Stimulated activated CD4-positive, alpha-beta T cell treated with anti-CD3 and anti-CD28 coated beads, Interleukin-4, amount 100 ng/mL, for 48 hours (primary cell): ENCODE measurements around the gene STX3.

Experiments used
- DNase-seq, 2 donors: peaks; one replicate each; pipeline ENCODE4 v3.0.0-alpha.2; 2020; ENCODE audit warnings: low read depth in 2 of 2

STX3 gene

DNA sequence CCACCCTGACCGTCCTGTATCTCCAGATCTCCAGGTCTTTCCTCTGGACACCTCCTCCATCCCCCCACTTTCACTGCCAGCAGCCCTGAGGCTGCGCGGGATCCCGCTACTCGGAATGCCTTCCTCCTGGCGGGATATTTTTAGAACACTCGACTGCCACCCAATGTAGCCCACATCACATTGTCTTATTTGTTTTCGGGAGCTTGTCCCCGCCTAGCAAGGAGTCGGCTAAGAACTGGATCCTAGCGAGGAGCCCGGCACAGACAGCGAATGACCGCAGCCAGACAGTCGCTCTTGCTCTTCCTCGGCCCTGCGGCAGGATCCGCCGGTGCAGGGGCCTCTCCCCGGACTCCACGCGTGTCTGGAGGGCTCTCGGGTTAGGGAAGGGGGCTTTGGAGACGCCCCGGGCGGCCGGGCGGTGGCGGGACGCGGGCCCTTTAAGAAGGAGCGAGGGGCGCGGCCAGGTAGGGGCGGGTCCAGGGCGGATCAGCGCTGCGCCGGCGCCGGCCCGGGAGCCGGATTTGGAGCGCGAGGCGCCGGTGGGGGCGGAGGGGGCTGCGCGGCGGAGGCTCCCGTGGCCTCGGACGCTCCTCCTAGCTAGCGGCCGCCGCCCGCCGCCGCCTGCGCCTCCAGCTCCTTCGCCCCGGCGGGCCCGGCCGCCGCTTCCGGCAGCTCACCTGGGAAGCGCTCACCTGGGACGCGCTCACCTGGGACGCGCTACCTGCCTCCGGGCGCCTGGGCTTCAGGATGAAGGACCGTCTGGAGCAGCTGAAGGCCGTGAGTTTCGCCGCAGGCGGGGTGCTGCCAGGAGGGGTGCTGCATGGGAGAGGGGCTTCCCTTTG lies at the start of gene STX3:
Gene STX3, plus strand, starts transcription at position 518 of the 842 bp plus-strand sequence. Its CDS starts 230 bp downstream, at position 748.
- DNase-seq, result peak; percentile 46 to 60

DNA sequence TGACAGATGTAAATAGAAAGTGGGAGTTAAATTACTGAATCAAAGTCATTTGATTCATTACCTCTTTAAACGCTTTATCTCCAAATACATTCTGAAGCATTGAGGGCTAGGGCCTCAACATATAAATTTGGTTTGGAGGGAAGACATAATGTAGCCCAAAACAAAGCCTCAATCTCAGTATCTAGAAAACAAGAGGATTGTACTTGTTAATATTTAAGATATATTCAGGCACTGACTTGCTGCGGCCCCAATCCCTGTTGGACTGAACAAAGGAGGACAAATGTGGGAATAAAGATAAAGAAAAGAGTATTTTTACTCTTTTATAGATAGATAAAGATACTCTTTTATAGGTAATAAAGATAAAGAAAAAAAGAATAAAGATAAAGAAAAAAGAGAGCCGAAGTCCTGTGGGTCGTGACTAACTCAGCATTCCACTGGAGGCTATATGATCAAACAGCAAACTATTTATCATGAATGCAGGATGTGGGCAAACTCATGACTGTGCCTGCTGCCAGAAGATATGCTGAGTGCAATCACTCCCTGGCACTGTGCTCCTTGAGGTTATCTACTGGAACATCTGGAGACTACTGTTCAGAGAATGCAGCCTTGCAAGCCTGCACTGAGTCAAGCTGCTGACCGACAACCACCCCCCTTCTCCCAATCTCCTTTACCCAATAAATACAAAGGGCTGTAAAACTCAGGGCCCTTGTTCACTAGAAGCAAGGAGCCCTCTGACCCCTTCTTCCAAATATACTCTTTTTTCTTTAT lies 48.5 kb upstream of the STX3 start:
- no peak for DNase-seq

DNA sequence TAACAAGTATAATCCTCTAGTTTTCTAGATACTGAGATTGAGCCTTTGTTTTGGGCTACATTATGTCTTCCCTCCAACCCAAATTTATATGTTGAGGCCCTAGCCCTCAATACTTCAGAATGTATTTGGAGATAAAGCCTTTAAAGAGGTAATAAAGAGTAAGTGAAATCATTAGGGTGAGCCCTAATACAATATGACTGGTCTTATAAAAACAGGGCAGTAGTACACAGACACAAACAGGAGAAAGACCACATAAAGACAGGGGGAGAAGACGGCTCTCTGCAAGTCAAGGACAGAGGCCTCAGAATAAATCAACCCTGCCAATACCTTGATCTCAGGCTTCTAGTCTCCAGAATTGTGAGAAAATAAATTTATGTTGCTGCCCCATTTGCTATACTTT lies 47.8 kb upstream of the STX3 start:
- no peak for DNase-seq

- DNase-seq, result no peak
Observed at GRCh38 chr11:59708537-59708936, 46.6 kb upstream of the STX3 start.

GRCh38 chr11:59710136-59710847 lies 44.9 kb upstream of the STX3 start:
- no peak for DNase-seq

DNA sequence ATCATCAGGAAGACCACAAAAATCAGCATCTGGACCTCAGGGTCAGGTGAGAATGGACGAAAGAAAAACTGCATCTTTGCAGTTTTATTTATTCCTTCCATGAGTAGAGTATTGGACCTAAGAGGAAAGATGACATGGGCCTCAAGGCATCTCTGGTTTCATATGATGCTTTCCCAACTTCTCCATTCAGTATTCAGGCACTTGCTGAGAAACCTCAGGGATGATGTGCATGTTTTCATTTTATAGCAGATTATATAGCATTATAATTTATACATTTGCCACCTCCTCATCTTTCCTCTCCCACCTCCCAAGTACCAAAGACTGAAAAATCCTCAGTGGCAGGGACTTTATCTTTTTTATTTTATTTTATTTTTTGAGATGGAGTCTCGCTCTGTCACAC lies 41.4 kb upstream of the STX3 start, which contains the start of gene OR10V1:
Gene OR10V1, minus strand, starts transcription at position 101 of the 400 bp plus-strand sequence. Its CDS starts 0 bp downstream, at position 101.
- DNase-seq, result no peak

DNA sequence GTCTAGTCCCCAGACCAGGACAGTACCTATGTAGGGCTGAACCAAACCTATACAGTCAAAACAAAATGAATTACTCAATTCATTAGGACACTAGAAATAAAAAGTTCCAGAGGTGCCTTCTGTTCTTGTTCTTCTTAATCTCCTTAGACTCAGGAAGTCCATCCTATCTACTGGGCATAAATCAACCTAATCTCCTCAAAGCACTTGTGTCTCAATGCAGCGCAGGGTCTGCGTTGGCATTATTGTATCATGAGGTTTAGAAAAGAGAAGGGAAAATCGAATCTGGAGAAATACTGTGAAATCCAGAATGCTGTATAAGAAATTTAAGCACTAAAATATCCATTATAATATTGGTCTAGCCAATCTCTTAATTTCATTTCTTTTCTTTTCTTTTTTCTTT lies 39.1 kb upstream of the STX3 start:
- DNase-seq, result no peak

DNA sequence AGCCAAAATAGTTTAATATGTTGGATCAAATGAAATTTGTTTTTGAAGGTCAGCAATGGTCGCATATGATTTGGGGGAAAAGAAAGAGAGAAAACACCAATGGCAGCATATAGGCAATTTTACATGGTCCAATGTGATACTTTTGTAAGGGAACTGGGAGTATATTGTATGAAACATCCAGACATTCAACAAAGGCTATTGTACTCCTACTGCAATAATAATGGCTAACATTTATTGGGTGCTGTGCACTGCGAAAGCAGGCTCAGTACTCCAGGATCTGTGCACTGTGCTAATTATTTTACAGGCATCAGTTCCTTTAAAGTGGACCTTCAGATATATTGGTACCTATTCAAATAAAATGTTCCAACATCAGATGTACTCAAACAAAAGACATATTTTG lies 35.6 kb upstream of the STX3 start:
- no peak for DNase-seq

DNA sequence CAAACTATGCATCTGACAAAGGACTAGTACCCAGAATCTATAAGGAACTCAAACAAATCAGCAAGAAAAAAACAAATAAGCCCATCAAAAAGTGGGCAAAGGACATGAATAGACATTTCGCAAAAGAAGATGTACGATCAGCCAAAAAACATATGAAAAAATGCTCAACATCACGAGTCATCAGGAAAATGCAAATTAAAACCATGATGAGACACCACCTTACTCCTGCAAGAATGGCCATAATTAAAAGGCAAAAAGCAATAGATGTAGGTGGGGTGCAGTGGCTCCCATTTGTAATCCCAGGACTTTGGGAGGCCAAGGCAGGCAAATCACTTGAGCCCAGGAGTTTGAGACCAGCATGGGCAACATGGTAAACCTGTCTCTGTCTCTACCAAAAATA lies 31.1 kb upstream of the STX3 start:
- no peak for DNase-seq

DNA sequence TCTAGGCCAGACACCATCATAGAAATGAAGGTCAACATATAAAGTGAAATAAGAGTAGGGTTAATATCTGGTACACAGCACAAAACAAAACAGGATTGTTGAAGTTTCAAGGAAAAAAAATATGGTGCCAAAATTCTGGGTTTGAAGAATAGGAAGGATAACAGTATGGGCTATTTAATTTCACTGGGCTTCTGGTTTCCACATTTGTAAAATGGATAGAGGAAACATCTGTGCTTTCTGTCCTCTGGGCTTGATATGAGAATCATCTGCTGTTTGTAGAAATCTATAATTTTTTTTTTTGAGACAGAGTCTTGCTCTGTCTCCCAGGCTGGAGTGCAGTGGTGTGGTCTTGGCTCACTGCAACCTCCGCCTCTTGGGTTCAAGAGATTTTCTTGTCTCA lies 27.8 kb upstream of the STX3 start:
- no peak for DNase-seq

GRCh38 chr11:59728154-59728553 lies 27.0 kb upstream of the STX3 start:
- DNase-seq, result no peak

DNA sequence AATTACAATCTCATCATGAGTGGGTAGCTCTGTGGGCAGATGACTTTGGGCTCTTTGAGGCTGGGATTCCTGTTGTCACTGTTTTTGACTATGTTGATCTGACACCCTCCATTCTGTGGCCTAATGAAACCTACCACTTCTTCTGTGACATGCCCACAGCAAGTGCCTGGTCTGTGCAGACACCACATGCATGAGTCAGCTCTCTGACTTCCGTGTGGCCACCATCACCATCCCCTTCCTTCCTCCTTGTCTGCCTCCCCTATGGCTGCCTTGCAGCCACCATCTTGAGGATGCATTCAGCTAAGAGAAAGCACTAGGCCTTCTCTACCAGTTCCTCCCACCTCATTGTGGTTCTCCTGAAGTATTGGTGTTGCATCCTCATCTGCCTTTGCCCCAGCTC lies 26.3 kb upstream of the STX3 start:
- no peak for DNase-seq

GRCh38 chr11:59729834-59730233 lies 25.3 kb upstream of the STX3 start:
- no peak for DNase-seq

GRCh38 chr11:59730896-59731565 lies 24.1 kb upstream of the STX3 start:
- no peak for DNase-seq

DNA sequence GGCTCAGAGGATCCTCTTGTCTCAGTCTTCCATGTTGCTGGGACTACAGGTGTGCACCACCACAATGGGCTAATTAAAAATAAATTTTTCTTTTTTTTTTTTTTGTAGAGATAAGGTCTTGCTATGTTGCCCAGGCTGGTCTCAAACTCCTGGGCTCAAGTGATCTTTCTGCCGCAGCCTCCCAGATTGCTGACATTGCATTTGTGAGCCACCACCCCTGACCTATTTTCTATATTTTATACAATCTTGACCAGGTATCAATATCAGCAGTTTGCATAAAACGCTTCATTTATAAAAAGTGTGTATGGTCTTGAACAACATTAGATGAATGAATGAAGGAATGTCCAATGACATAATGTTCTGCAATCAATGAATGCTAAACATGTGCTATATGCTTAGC lies 9.1 kb upstream of the STX3 start:
- no peak for DNase-seq

DNA sequence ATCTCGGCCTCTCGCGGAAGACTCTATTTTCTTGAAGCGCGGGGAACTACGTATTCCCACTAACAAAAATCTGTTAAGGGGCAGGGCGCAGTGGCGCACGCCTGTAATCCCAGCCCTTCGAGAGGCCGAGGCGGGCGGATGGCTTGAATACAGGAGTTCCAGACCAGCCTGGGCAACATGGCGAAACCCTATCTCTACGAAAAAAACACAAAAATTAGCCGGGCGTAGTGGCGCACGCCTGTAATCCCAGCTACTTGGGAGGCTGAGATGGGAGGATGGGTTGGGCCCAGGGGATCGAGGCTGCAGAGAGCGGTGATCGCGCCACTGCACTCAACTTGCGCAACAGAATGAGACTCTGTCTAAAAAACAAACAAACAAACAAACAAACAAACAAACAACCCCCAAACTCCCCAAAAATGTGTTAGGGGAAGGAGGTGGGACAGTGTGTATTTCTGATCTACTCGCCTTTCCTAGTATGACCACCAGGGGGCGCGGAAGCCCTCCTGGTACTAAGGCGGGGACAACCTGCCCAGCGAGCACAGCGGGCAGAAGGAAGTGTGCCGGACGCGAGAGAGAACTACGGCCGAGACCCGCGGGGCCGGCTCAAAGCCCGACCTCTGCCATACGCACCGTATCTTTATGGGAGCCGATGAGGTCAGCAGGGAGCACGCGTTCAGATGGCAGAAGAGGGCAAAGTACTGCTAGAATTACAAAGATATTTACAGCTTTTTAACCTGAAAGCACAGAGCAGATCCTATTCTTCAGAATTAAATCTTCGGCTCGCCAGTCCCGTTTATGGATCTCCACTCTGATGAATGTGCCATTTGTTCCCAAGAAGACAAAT lies 1.3 kb upstream of the STX3 start:
- DNase-seq, result peak; percentile 78 to 80

DNA sequence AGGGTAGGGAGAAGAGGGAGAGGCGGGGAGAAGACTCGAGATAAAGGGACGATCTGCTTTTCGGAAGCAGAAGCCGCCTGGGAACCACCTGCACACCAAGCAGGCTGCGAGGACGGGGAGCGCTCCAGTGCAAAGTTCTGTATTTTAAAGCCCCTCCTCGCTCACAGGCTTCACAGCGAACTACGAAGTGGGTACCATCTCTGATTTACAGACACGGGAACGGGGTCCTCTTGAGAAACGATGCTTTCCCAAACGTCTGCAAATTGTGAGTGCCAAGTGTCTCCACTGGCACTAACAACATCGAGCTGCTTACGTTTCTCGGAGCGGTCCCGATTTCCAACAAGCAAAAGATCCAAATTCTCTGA lies 700 bp upstream of the STX3 start:
- no peak for DNase-seq

GRCh38 chr11:59755701-59756557 lies 753 bp downstream of the STX3 start:
- DNase-seq, result no peak

- DNase-seq, result no peak
Observed at GRCh38 chr11:59756558-59756840, 1.3 kb downstream of the STX3 start.

GRCh38 chr11:59756845-59757244 lies 1.7 kb downstream of the STX3 start:
- DNase-seq, result no peak
